Naive thymus-derived CD4-positive, alpha-beta T cell (primary cell): ENCODE results near the gene ANO3. TPM values are rescaled to one million over a fixed set of nuclear protein-coding genes. Genes with fewer than 3 reads are reported as not detected.

Source experiments
- ATAC-seq: fragments of 150-1000 bp; cut with Tn5 transposase; 2 replicates; pipeline ENCODE4 v1.10.0; 2021; ENCODE audit warnings: mild to moderate bottlenecking, moderate library complexity
- CTCF ChIA-PET: fragments of 350-600 bp; sonication (Branson Sonifier 250); formaldehyde crosslinking; loops from one replicate; lab custom pipeline; 2021; ENCODE audit warnings: antibody characterized with exemption; lab: Charles Lee
- POLR2A ChIA-PET: fragments of 350-600 bp; sonication (Branson Sonifier 250); formaldehyde crosslinking; loops from one replicate; lab custom pipeline; 2021; ENCODE audit warnings: antibody characterized with exemption, inconsistent platforms; lab: Charles Lee
- DNase-seq, 9 donors: peaks; one replicate each; pipeline versions ENCODE4 v3.0.0 to v3.0.0-alpha.2; 2020 to 2022; ENCODE audit warnings: mixed read lengths in 1 of 9
- H3K27ac ChIP-seq: one replicate; pipeline ENCODE4 v1.7.0; 2013; ENCODE audit warnings: mild to moderate bottlenecking, low read depth, low read length, moderate library complexity
- H3K27me3 ChIP-seq, 2 donors: one replicate each; pipeline ENCODE4 v1.7.0; 2013; ENCODE audit warnings: low read length in 2 of 2, mild to moderate bottlenecking in 2 of 2, moderate library complexity in 2 of 2; ENCODE audit not compliant: control insufficient read depth in 2 of 2, insufficient read depth in 2 of 2
- H3K36me3 ChIP-seq, 3 experiments: 1 replicate in 2 of 3; 2 replicates in 1 of 3; pipeline ENCODE4 v1.7.0; 2013; ENCODE audit warnings: low read length in 3 of 3, mild to moderate bottlenecking in 3 of 3, moderate library complexity in 1 of 3; ENCODE audit not compliant: insufficient read depth in 3 of 3, control insufficient read depth in 2 of 3
- H3K4me1 ChIP-seq, 2 donors: one replicate each; pipeline ENCODE4 v1.7.0; 2013; ENCODE audit warnings: low read length in 2 of 2, mild to moderate bottlenecking in 2 of 2, moderate library complexity in 1 of 2; ENCODE audit not compliant: control insufficient read depth in 2 of 2, insufficient read depth in 2 of 2
- H3K4me3 ChIP-seq: 2 replicates; pipeline ENCODE4 v1.7.0; 2013; ENCODE audit warnings: mild to moderate bottlenecking, low read length
- H3K9me3 ChIP-seq, 3 experiments: 1 replicate in 2 of 3; 2 replicates in 1 of 3; pipeline ENCODE4 v1.7.0; 2013; ENCODE audit warnings: low read length in 3 of 3; ENCODE audit not compliant: control insufficient read depth in 2 of 3
- H3K27ac Mint-ChIP-seq, 9 donors: one replicate each; pipeline ENCODE4 v1.8.0; 2020 to 2022; ENCODE audit warnings: mixed read lengths in 9 of 9, mild to moderate bottlenecking in 8 of 9, moderate library complexity in 5 of 9, inconsistent platforms in 2 of 9
- H3K27me3 Mint-ChIP-seq, 5 donors: one replicate each; pipeline ENCODE4 v1.8.0; 2021 to 2022; ENCODE audit warnings: mixed read lengths in 5 of 5, mild to moderate bottlenecking in 1 of 5
- H3K36me3 Mint-ChIP-seq, 5 donors: one replicate each; pipeline ENCODE4 v1.8.0; 2020 to 2022; ENCODE audit warnings: mixed read lengths in 5 of 5, mild to moderate bottlenecking in 3 of 5, inconsistent platforms in 1 of 5
- H3K4me1 Mint-ChIP-seq, 7 donors: one replicate each; pipeline ENCODE4 v1.8.0; 2020 to 2022; ENCODE audit warnings: mixed read lengths in 7 of 7, mild to moderate bottlenecking in 3 of 7, inconsistent platforms in 1 of 7
- H3K4me3 Mint-ChIP-seq, 10 donors: one replicate each; pipeline ENCODE4 v1.8.0; 2020 to 2022; ENCODE audit warnings: mild to moderate bottlenecking in 10 of 10, mixed read lengths in 10 of 10, moderate library complexity in 6 of 10, inconsistent platforms in 2 of 10
- H3K9me3 Mint-ChIP-seq, 11 donors: one replicate each; pipeline ENCODE4 v1.8.0; 2020 to 2022; ENCODE audit warnings: mixed read lengths in 11 of 11, mild to moderate bottlenecking in 4 of 11, inconsistent platforms in 1 of 11, moderate library complexity in 1 of 11
- intact Hi-C, 2 donors: fragments of 100-400 bp; cut with micrococcal nuclease; formaldehyde crosslinking; loops; one replicate each; pipeline ENCODE4 v1.15.1; 2023
- polyA plus RNA-seq, 2 donors: library from polyadenylated mRNA; unstranded; fragments of 300-500 nt; fragmentation: Illumina TruSeq; gene quantifications; one replicate each; pipeline ENCODE4 v1.2.3, GENCODE V29; 2021
- total RNA-seq, 6 experiments: library from RNA in 5 of 6; stranded (reverse) in 5 of 6; gene quantifications; 1 replicate in 5 of 6; 2 replicates in 1 of 6; pipeline ENCODE4 v1.2.3 and lab custom pipeline; 2021 to 2026

Gene ANO3
- total and polyA plus RNA-seq, 7 experiments from 2014 or later = not detected

GRCh38 chr11:26478710-26479109, 146.8 kb downstream of the ANO3 start:
- CTCF ChIA-PET = no interaction called here
- no peak overlapping the region for H3K4me3 Mint-ChIP-seq
- H3K4me1 ChIP-seq = no peaks in the 10 kb centered on the region
- no peaks in the 10 kb centered on the region for H3K27me3 ChIP-seq
- peaks cover 0 to 4% (median 0%) of the 10 kb centered on the region in 3 experiments for H3K9me3 ChIP-seq
- no peak overlapping the region for H3K27ac Mint-ChIP-seq
- no peak overlapping the region for H3K4me3 ChIP-seq
- no peaks in the 10 kb centered on the region for H3K4me1 Mint-ChIP-seq
- intact Hi-C loops = no loop called here
- no peak for DNase-seq
- H3K27me3 Mint-ChIP-seq = no peaks in the 10 kb centered on the region
- peaks cover 0 to under 1% (median 0%) of the 10 kb centered on the region in 5 donors for H3K36me3 Mint-ChIP-seq
- peaks cover 2 to 27% (median 4%) of the 10 kb centered on the region in 11 donors for H3K9me3 Mint-ChIP-seq
- H3K36me3 ChIP-seq = no peaks in the 10 kb centered on the region
- no peak overlapping the region for H3K27ac ChIP-seq
- POLR2A ChIA-PET = no interaction called here
- ATAC-seq = no peak

GRCh38 chr11:26480041-26480440, 148.1 kb downstream of the ANO3 start:
- Mint-ChIP-seq H3K36me3 (peaks cover 0 to 10% (median 0%) of the 10 kb centered on the region in 5 donors), H3K27ac (no peak overlapping the region), H3K4me3 (no peak overlapping the region), H3K9me3 (peaks cover 3 to 31% (median 8%) of the 10 kb centered on the region in 11 donors), H3K27me3 (no peaks in the 10 kb centered on the region), H3K4me1 (no peaks in the 10 kb centered on the region)
- Histone ChIP-seq H3K27ac (no peak overlapping the region), H3K4me3 (no peak overlapping the region), H3K36me3 (no peaks in the 10 kb centered on the region), H3K9me3 (peaks cover 0 to 4% (median 0%) of the 10 kb centered on the region in 3 experiments), H3K4me1 (no peaks in the 10 kb centered on the region), H3K27me3 (no peaks in the 10 kb centered on the region)
- DNase-seq (no peak), ATAC-seq (no peak)
- POLR2A ChIA-PET = no interaction called here
- CTCF ChIA-PET = no interaction called here
- intact Hi-C loops = no loop called here

- no peaks in the 10 kb centered on the region for H3K4me1 Mint-ChIP-seq
- peaks cover 7 to 43% (median 13%) of the 10 kb centered on the region in 11 donors for H3K9me3 Mint-ChIP-seq
- H3K27me3 ChIP-seq = no peaks in the 10 kb centered on the region
- no peaks in the 10 kb centered on the region for H3K36me3 ChIP-seq
- no peaks in the 10 kb centered on the region for H3K27me3 Mint-ChIP-seq
- no peak overlapping the region for H3K27ac Mint-ChIP-seq
- intact Hi-C loops = no loop called here
- no peak overlapping the region for H3K4me3 ChIP-seq
- no peak overlapping the region for H3K27ac ChIP-seq
- CTCF ChIA-PET = no interaction called here
- peaks cover 0 to 15% (median 0%) of the 10 kb centered on the region in 5 donors for H3K36me3 Mint-ChIP-seq
- POLR2A ChIA-PET = no interaction called here
- no peaks in the 10 kb centered on the region for H3K4me1 ChIP-seq
- ATAC-seq (no peak), DNase-seq (no peak)
- peaks cover 0 to 4% (median 0%) of the 10 kb centered on the region in 3 experiments for H3K9me3 ChIP-seq
- no peak overlapping the region for H3K4me3 Mint-ChIP-seq
Measured at GRCh38 chr11:26483108-26483507, 151.2 kb downstream of the ANO3 start.

GRCh38 chr11:26490546-26490945, 158.6 kb downstream of the ANO3 start:
- CTCF ChIA-PET = no interaction called here
- no peak for ATAC-seq
- Mint-ChIP-seq H3K36me3 (peaks cover 0 to 3% (median 0%) of the 10 kb centered on the region in 5 donors), H3K4me1 (no peaks in the 10 kb centered on the region), H3K27ac (no peak overlapping the region), H3K27me3 (no peaks in the 10 kb centered on the region), H3K9me3 (peaks cover 0 to 18% (median 9%) of the 10 kb centered on the region in 11 donors), H3K4me3 (no peak overlapping the region)
- Histone ChIP-seq H3K4me1 (no peaks in the 10 kb centered on the region), H3K27me3 (no peaks in the 10 kb centered on the region), H3K9me3 (no peaks in the 10 kb centered on the region), H3K27ac (no peak overlapping the region), H3K4me3 (no peak overlapping the region), H3K36me3 (no peaks in the 10 kb centered on the region)
- intact Hi-C loops = no loop called here
- DNase-seq = no peak
- POLR2A ChIA-PET = no interaction called here

GRCh38 chr11:26493616-26494015, 161.7 kb downstream of the ANO3 start:
- no peak for ATAC-seq
- Mint-ChIP-seq H3K4me1 (no peaks in the 10 kb centered on the region), H3K27me3 (no peaks in the 10 kb centered on the region), H3K36me3 (no peaks in the 10 kb centered on the region), H3K9me3 (peaks cover 0 to 10% (median 3%) of the 10 kb centered on the region in 11 donors), H3K27ac (no peak overlapping the region), H3K4me3 (no peak overlapping the region)
- POLR2A ChIA-PET = no interaction called here
- Histone ChIP-seq H3K9me3 (no peaks in the 10 kb centered on the region), H3K27me3 (no peaks in the 10 kb centered on the region), H3K4me3 (no peak overlapping the region), H3K27ac (no peak overlapping the region), H3K36me3 (no peaks in the 10 kb centered on the region), H3K4me1 (no peaks in the 10 kb centered on the region)
- DNase-seq = no peak
- CTCF ChIA-PET = no interaction called here
- intact Hi-C loops = no loop called here

GRCh38 chr11:26507229-26507628, 175.3 kb downstream of the ANO3 start:
- Mint-ChIP-seq H3K27ac (no peak overlapping the region), H3K36me3 (no peaks in the 10 kb centered on the region)

GRCh38 chr11:26510164-26510563, 178.2 kb downstream of the ANO3 start:
- peaks cover 0 to 15% (median 4%) of the 10 kb centered on the region in 11 donors for H3K9me3 Mint-ChIP-seq
- no peak overlapping the region for H3K4me3 ChIP-seq
- no peaks in the 10 kb centered on the region for H3K4me1 ChIP-seq
- H3K27me3 Mint-ChIP-seq = no peaks in the 10 kb centered on the region
- no peak overlapping the region for H3K27ac Mint-ChIP-seq
- no peak overlapping the region for H3K27ac ChIP-seq
- DNase-seq = no peak
- no peaks in the 10 kb centered on the region for H3K4me1 Mint-ChIP-seq
- POLR2A ChIA-PET = no interaction called here
- no peaks in the 10 kb centered on the region for H3K36me3 ChIP-seq
- no peaks in the 10 kb centered on the region for H3K9me3 ChIP-seq
- no peaks in the 10 kb centered on the region for H3K36me3 Mint-ChIP-seq
- no peaks in the 10 kb centered on the region for H3K27me3 ChIP-seq
- CTCF ChIA-PET = no interaction called here
- no peak for ATAC-seq
- intact Hi-C loops = no loop called here
- H3K4me3 Mint-ChIP-seq = no peak overlapping the region

More at GRCh38 chr11:26507229-26507628, 175.3 kb downstream of the ANO3 start:
- no peak for DNase-seq
- no peak overlapping the region for H3K4me3 Mint-ChIP-seq
- Histone ChIP-seq H3K4me3 (no peak overlapping the region), H3K4me1 (no peaks in the 10 kb centered on the region), H3K27ac (no peak overlapping the region), H3K36me3 (no peaks in the 10 kb centered on the region), H3K27me3 (no peaks in the 10 kb centered on the region), H3K9me3 (no peaks in the 10 kb centered on the region)
- intact Hi-C loops = no loop called here
- ChIA-PET POLR2A (no interaction called here), CTCF (no interaction called here)
- H3K27me3 Mint-ChIP-seq = no peaks in the 10 kb centered on the region
- no peak for ATAC-seq
- peaks cover 0 to 33% (median 5%) of the 10 kb centered on the region in 11 donors for H3K9me3 Mint-ChIP-seq
- no peaks in the 10 kb centered on the region for H3K4me1 Mint-ChIP-seq
